Parathyroid adenoma (tissue), 2 donors: ENCODE measurements around the gene ATXN1L.

Source experiments
- H2AFZ ChIP-seq: fragments of 300-600 bp; sonication (generic); one replicate; pipeline ENCODE4 v1.7.0; 2017; ENCODE audit warnings: antibody characterized with exemption, mild to moderate bottlenecking
- H3K27ac ChIP-seq: fragments of 300-600 bp; sonication (generic); one replicate; pipeline ENCODE4 v1.7.0; 2017
- H3K27me3 ChIP-seq: fragments of 300-600 bp; sonication (generic); one replicate; pipeline ENCODE4 v1.7.0; 2017; ENCODE audit warnings: low read length; ENCODE audit not compliant: control insufficient read depth, insufficient read depth
- H3K36me3 ChIP-seq: fragments of 300-600 bp; sonication (generic); one replicate; pipeline ENCODE4 v1.7.0; 2017; ENCODE audit warnings: low read length; ENCODE audit not compliant: control insufficient read depth, insufficient read depth
- H3K4me1 ChIP-seq: fragments of 300-600 bp; sonication (generic); one replicate; pipeline ENCODE4 v1.7.0; 2017; ENCODE audit warnings: control low read depth
- H3K4me2 ChIP-seq: fragments of 300-600 bp; sonication (generic); one replicate; pipeline ENCODE4 v1.7.0; 2017; ENCODE audit warnings: low read length
- H3K4me3 ChIP-seq: fragments of 300-600 bp; sonication (generic); one replicate; pipeline ENCODE4 v1.7.0; 2017; ENCODE audit warnings: low read depth, low read length
- H3K79me2 ChIP-seq: fragments of 300-600 bp; sonication (generic); one replicate; pipeline ENCODE4 v1.7.0; 2017; ENCODE audit warnings: control low read depth
- H3K9ac ChIP-seq: fragments of 300-600 bp; sonication (generic); one replicate; pipeline ENCODE4 v1.7.0; 2017; ENCODE audit warnings: mild to moderate bottlenecking
- H3K9me3 ChIP-seq: fragments of 300-600 bp; sonication (generic); one replicate; pipeline ENCODE4 v1.7.0; 2017; ENCODE audit warnings: low read length; ENCODE audit not compliant: control insufficient read depth
- TF ChIP-seq, protein P1 (sequence below): fragments of 300-600 bp; sonication (generic); IDR thresholded peaks from one replicate; pipeline ENCODE4 v1.7.0; 2017; ENCODE audit warnings: antibody characterized with exemption, mild to moderate bottlenecking
- donor health status: primary hyperparathyroidism.

ATXN1L gene

DNA sequence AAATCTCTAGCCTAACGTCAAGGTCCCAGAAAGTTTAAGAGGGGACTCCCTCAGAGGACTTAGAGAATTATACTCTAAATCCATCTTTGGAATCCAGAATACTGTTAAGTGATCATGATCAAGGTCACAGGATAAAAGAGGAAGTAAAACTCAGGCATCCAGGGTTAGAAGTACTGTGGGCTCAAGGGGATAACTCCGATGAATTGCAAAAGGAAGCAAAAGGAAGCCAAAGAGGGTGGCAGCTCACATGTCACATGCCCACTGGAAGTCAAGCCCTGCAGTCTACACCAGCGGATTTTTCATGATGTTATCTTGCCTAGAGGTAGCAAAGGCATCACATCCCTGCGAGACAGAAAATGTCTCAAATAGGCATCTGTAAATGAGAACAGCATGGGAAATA is 34.4 kb downstream of the ATXN1L start:
- Histone ChIP-seq H3K27me3 (no peaks in the 10 kb centered on the region), H3K4me2 (no peak overlapping the region), H2AFZ (no peak overlapping the region), H3K79me2 (peaks cover 24% of the 10 kb centered on the region), H3K36me3 (no peaks in the 10 kb centered on the region), H3K9me3 (no peaks in the 10 kb centered on the region), H3K27ac (no peak overlapping the region), H3K4me1 (peaks cover 5% of the 10 kb centered on the region), H3K9ac (no peak overlapping the region), H3K4me3 (no peak overlapping the region)
- TF ChIP-seq, protein P1, sequence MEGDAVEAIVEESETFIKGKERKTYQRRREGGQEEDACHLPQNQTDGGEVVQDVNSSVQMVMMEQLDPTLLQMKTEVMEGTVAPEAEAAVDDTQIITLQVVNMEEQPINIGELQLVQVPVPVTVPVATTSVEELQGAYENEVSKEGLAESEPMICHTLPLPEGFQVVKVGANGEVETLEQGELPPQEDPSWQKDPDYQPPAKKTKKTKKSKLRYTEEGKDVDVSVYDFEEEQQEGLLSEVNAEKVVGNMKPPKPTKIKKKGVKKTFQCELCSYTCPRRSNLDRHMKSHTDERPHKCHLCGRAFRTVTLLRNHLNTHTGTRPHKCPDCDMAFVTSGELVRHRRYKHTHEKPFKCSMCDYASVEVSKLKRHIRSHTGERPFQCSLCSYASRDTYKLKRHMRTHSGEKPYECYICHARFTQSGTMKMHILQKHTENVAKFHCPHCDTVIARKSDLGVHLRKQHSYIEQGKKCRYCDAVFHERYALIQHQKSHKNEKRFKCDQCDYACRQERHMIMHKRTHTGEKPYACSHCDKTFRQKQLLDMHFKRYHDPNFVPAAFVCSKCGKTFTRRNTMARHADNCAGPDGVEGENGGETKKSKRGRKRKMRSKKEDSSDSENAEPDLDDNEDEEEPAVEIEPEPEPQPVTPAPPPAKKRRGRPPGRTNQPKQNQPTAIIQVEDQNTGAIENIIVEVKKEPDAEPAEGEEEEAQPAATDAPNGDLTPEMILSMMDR = no peak

DNA sequence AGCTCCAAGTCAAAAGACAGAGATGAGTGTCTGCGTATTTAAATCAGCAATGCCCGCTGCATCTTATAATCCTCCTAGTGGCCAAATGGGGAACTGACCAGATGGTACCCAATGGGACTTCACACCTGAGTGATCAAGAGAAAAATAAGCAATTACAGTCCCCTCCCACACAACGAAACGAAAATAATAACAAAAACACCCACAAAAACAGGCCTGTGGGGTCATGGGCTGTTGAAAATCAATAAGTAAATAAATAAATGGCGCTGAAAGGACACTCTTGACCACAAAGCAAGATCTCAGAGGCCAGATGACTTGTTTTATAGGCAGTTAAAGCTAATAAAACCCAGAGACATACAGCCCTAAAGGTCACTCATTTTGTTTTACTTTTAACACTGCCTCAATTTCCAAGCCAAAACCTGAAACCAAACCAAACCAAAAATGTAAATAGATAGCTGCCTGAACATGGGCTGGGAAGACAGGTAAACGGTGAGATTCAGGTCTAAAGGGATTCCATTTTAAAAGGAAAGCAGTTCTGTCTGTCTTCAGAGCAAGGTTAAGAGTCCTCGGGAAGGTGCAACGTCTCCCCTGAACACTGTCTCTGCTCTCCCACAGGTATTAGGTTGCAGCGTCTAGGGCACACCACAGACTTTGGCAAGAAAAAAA is 36.9 kb downstream of the ATXN1L start:
- Histone ChIP-seq H3K4me3 (peak overlapping the region; percentile 87), H3K27me3 (no peaks in the 10 kb centered on the region), H2AFZ (peak overlapping the region; percentile 100), H3K36me3 (no peaks in the 10 kb centered on the region), H3K79me2 (peaks cover 16% of the 10 kb centered on the region), H3K9ac (no peak overlapping the region), H3K9me3 (no peaks in the 10 kb centered on the region), H3K4me1 (peaks cover 5% of the 10 kb centered on the region), H3K4me2 (peak overlapping the region; percentile 98), H3K27ac (peak overlapping the region; percentile 88)
- TF ChIP-seq, protein P1 = peak; percentile 97

DNA sequence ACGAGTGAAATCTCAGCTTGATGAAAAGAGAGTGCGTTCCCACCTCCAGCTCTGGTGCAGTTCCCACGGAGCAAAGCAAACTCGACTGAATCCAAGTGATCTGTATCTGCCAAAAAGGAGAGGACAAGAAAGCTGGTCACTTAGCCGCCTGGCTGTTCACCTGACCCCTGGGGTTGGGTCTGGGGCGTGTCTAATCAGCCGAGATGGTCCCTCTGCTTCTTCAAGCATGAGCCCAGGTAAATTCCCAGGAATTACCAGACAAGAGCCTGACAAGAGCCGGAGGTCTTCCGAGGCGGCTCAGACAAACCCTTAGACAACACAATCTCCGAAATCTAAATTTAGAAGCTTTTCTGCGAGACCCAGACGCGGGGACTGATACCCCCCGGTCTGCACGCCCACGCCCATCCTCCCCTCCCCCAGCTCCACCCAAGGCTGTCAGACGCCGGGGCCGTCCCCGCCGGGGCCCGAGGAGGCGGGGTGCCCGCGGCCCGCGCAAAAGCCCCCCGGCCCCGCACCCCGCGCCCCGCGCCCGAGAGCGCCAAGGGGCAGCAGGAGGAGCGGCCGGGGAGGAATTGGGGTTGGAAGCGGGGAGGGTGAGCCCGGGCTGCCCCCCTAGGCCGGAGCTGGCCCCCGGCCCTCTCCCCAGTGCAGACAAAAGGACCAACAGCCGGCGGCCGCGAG is 37.5 kb downstream of the ATXN1L start:
- Histone ChIP-seq H2AFZ (peak overlapping the region; percentile 100), H3K27me3 (no peaks in the 10 kb centered on the region), H3K4me3 (peak overlapping the region; percentile 87), H3K9me3 (no peaks in the 10 kb centered on the region), H3K9ac (peak overlapping the region; percentile 92), H3K4me1 (peaks cover 5% of the 10 kb centered on the region), H3K27ac (peak overlapping the region; percentile 88), H3K79me2 (peaks cover 16% of the 10 kb centered on the region), H3K36me3 (no peaks in the 10 kb centered on the region), H3K4me2 (peak overlapping the region; percentile 98)
- TF ChIP-seq, protein P1 = no peak

DNA sequence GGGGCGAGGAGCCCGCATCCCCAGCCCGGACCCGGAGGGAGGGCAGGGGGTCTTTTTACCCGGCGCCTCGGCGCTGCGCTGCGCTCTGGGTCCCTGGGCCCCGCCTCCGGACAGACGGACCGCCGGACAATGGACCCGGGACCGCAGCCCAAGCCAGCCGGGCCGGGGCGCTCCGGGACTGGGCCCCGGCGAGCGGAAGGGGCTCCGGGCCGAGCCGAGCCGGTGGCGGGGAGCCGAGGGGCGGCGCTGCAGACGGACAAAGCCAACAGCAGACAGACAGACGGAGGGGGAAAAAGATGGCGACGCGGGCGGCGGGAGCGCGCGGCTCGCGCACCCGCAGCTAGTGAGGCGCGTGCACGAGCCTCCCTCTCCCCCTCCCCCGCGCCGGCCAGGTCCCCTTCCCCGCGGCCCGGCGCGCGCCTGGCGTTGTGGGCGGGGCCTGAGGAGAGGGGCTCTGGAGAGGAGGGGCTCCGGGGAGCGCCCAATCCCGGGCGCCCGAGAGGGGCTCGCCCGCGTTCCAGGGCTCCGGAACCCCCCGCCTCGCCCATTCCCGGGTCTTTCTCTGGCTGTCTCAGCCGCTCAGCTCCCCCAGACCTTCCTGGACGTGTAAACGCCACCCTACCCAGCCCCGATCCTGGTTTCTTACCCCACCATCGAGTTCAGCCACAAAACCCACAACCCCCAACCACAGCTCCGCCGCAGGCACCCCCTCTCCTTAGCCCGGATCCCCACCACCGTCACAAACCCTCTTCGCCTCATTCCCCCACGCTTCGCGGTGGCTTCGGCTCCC is 38.3 kb downstream of the ATXN1L start, which contains the start of gene ZNF821:
TSS of gene ZNF821 (minus strand) at position 334 of the 790 bp plus-strand sequence. CDS start 4,236 bp downstream, outside the sequence.
- Histone ChIP-seq H3K4me3 (peak within 1 kb of the TSS; percentile 87), H2AFZ (peak within 1 kb of the TSS; percentile 100), H3K27me3 (no peaks in the 10 kb centered on the region), H3K36me3 (no peaks in the 10 kb centered on the region), H3K27ac (peak within 1 kb of the TSS; percentile 88), H3K9ac (peak within 1 kb of the TSS; percentile 92), H3K9me3 (no peaks in the 10 kb centered on the region), H3K79me2 (peaks cover 16% of the 10 kb centered on the region), H3K4me2 (peak within 1 kb of the TSS; percentile 98), H3K4me1 (peaks cover 5% of the 10 kb centered on the region)
- TF ChIP-seq, protein P1 = peak; percentile 56
